ENCODE results near the gene MRM2.

Gene MRM2

GRCh38 chr7:2231992-2232765 is 9.8 kb downstream of the MRM2 start:
- DNase-seq (ENCODE audit: low spot score in 2 of 2) (peak in 1 of 2 donors; percentile 22), ATAC-seq (replicated peaks; ENCODE audit: extremely low read depth, poor library complexity, severe bottlenecking) (peak; percentile 47)
- peak overlapping the region; percentile 68 for H3K27ac Mint-ChIP-seq (ENCODE audit: low read depth)
- peaks cover 16% of the 10 kb centered on the region for H3K36me3 Mint-ChIP-seq (ENCODE audit: insufficient read depth)
- peak overlapping the region; percentile 90 for H3K4me3 Mint-ChIP-seq
- peaks cover 34% of the 10 kb centered on the region for H3K4me1 Mint-ChIP-seq
- no peaks in the 10 kb centered on the region for H3K9me3 Mint-ChIP-seq
- no peaks in the 10 kb centered on the region for H3K27me3 Mint-ChIP-seq

DNA sequence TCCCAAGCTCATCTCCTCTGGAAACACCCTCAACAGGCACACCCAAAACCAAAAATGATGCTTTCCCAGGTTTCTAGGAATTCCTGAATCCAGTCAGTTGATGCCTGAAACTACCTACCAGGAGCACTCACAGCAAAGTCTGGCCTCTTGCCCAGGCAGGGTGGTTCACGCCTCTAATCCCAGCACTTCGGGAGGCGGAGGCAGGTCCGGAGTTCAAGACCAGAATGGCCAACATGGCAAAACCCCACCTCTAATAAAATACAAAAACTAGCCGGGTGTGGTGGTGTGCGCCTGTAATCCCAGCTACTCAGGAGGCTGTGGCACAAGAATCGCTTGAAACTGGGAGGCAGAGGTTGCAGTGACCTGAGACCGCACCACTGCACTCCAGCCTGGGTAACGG is 11.1 kb downstream of the MRM2 start:
- H3K27ac Mint-ChIP-seq (ENCODE audit: low read depth) = no peak overlapping the region
- H3K4me3 Mint-ChIP-seq = peak overlapping the region; percentile 38
- H3K4me1 Mint-ChIP-seq = peaks cover 35% of the 10 kb centered on the region

DNA sequence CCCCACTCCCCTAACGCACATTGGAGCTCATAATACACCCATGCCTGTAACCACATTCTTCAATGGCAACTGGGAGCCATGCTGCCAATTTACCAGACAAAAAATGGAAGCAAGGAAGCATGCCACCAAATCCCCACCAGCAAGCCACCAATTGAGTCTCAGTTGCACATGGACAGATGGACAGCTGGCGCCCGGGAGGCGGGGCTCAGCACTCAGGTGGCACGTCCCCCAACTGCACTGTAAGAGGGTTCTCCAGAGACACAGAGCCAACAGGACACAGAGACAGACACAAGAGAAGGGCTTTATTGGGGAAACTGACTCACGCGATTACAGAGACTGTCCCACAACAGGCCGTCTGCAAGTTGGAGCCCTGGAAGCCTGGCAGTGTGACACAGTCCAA is 11.8 kb downstream of the MRM2 start:
- Mint-ChIP-seq H3K9me3 (no peaks in the 10 kb centered on the region), H3K36me3 (ENCODE audit: insufficient read depth) (peaks cover 20% of the 10 kb centered on the region), H3K27ac (ENCODE audit: low read depth) (no peak overlapping the region), H3K4me1 (peaks cover 37% of the 10 kb centered on the region), H3K4me3 (peak overlapping the region; percentile 11), H3K27me3 (no peaks in the 10 kb centered on the region)
- DNase-seq (ENCODE audit: low spot score in 2 of 2) = no peak
- ATAC-seq (replicated peaks; ENCODE audit: extremely low read depth, poor library complexity, severe bottlenecking) = no peak

More for the DNA sequence above, 11.1 kb downstream of the MRM2 start:
- DNase-seq (ENCODE audit: low spot score in 2 of 2) = no peak
- Mint-ChIP-seq H3K36me3 (ENCODE audit: insufficient read depth) (peaks cover 20% of the 10 kb centered on the region), H3K9me3 (no peaks in the 10 kb centered on the region), H3K27me3 (no peaks in the 10 kb centered on the region)
- no peak for ATAC-seq (replicated peaks; ENCODE audit: extremely low read depth, poor library complexity, severe bottlenecking)

- Mint-ChIP-seq H3K36me3 (ENCODE audit: insufficient read depth) (peaks cover 20% of the 10 kb centered on the region), H3K4me1 (peaks cover 37% of the 10 kb centered on the region), H3K27ac (ENCODE audit: low read depth) (no peak overlapping the region), H3K9me3 (no peaks in the 10 kb centered on the region), H3K4me3 (no peak overlapping the region), H3K27me3 (no peaks in the 10 kb centered on the region)
- DNase-seq (ENCODE audit: low spot score in 2 of 2) (no peak), ATAC-seq (replicated peaks; ENCODE audit: extremely low read depth, poor library complexity, severe bottlenecking) (no peak)
These were observed 12.5 kb downstream of the MRM2 start for GRCh38 chr7:2229467-2229866.

- peaks cover 37% of the 10 kb centered on the region for H3K4me1 Mint-ChIP-seq
- peaks cover 23% of the 10 kb centered on the region for H3K36me3 Mint-ChIP-seq (ENCODE audit: insufficient read depth)
- ATAC-seq (replicated peaks; ENCODE audit: extremely low read depth, poor library complexity, severe bottlenecking) (no peak), DNase-seq (ENCODE audit: low spot score in 2 of 2) (no peak)
- H3K9me3 Mint-ChIP-seq = no peaks in the 10 kb centered on the region
- no peak overlapping the region for H3K27ac Mint-ChIP-seq (ENCODE audit: low read depth)
- H3K27me3 Mint-ChIP-seq = no peaks in the 10 kb centered on the region
- H3K4me3 Mint-ChIP-seq = no peak overlapping the region
These were observed 13.1 kb downstream of the MRM2 start for GRCh38 chr7:2228921-2229320.

- Mint-ChIP-seq H3K4me1 (peaks cover 30% of the 10 kb centered on the region), H3K27me3 (no peaks in the 10 kb centered on the region), H3K9me3 (no peaks in the 10 kb centered on the region), H3K36me3 (ENCODE audit: insufficient read depth) (peaks cover 19% of the 10 kb centered on the region), H3K4me3 (no peak overlapping the region), H3K27ac (ENCODE audit: low read depth) (peak overlapping the region; percentile 53)
- DNase-seq (ENCODE audit: low spot score in 2 of 2) (no peak), ATAC-seq (replicated peaks; ENCODE audit: extremely low read depth, poor library complexity, severe bottlenecking) (no peak)
These were observed 14.3 kb downstream of the MRM2 start for GRCh38 chr7:2227699-2228098.

- no peaks in the 10 kb centered on the region for H3K9me3 Mint-ChIP-seq
- no peak for ATAC-seq (replicated peaks; ENCODE audit: extremely low read depth, poor library complexity, severe bottlenecking)
- no peak overlapping the region for H3K27ac Mint-ChIP-seq (ENCODE audit: low read depth)
- peaks cover 23% of the 10 kb centered on the region for H3K4me1 Mint-ChIP-seq
- no peak for DNase-seq (ENCODE audit: low spot score in 2 of 2)
- no peaks in the 10 kb centered on the region for H3K27me3 Mint-ChIP-seq
- H3K4me3 Mint-ChIP-seq = no peak overlapping the region
- H3K36me3 Mint-ChIP-seq (ENCODE audit: insufficient read depth) = peaks cover 18% of the 10 kb centered on the region
These were observed 16.2 kb downstream of the MRM2 start for GRCh38 chr7:2225830-2226229.

DNA sequence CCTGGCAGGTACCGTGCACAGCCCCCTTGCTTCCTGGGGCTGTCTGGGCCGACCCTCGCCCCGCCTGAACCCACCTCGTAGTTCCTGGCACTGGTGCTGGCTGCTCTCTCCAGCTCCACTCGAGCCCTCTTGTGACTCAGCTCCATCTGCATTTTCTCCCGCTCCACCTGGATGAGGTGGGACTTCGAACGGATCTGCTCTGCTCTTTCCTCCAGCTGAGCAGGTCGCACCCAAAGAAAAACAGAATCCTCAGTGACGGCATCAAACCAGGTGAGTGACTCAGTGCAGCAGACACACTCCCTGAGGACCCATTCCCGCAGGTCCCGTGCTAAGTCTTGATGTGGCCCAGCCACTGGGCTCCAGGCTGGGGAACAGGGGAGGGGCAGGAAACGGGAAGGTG is 16.7 kb downstream of the MRM2 start:
- Mint-ChIP-seq H3K27me3 (no peaks in the 10 kb centered on the region), H3K9me3 (no peaks in the 10 kb centered on the region), H3K4me3 (no peak overlapping the region), H3K4me1 (peaks cover 21% of the 10 kb centered on the region), H3K27ac (ENCODE audit: low read depth) (no peak overlapping the region), H3K36me3 (ENCODE audit: insufficient read depth) (peaks cover 18% of the 10 kb centered on the region)
- DNase-seq (ENCODE audit: low spot score in 2 of 2) = no peak
- ATAC-seq (replicated peaks; ENCODE audit: extremely low read depth, poor library complexity, severe bottlenecking) = no peak

DNA sequence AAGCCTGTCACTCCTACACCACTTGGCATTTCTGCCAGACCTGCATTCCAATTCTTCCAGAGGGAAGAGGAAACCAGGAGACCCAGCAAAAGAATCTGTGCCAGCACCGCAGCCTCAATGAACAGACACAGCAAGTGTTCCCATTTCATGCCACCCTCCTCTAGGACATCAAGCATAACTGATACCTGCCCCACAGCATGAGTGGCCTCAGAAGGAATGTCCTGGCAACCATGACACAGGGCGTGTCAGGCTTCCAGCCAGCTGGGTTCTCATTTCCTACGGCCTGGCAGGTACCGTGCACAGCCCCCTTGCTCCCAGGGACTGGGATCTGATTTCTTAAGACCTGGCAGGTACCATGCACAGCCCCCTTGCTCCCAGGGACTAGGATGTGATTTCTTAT is 17.1 kb downstream of the MRM2 start:
- no peaks in the 10 kb centered on the region for H3K27me3 Mint-ChIP-seq
- H3K4me3 Mint-ChIP-seq = no peak overlapping the region
- no peaks in the 10 kb centered on the region for H3K9me3 Mint-ChIP-seq
- ATAC-seq (replicated peaks; ENCODE audit: extremely low read depth, poor library complexity, severe bottlenecking) (no peak), DNase-seq (ENCODE audit: low spot score in 2 of 2) (no peak)
- peaks cover 18% of the 10 kb centered on the region for H3K36me3 Mint-ChIP-seq (ENCODE audit: insufficient read depth)
- H3K27ac Mint-ChIP-seq (ENCODE audit: low read depth) = no peak overlapping the region
- H3K4me1 Mint-ChIP-seq = peaks cover 19% of the 10 kb centered on the region

DNA sequence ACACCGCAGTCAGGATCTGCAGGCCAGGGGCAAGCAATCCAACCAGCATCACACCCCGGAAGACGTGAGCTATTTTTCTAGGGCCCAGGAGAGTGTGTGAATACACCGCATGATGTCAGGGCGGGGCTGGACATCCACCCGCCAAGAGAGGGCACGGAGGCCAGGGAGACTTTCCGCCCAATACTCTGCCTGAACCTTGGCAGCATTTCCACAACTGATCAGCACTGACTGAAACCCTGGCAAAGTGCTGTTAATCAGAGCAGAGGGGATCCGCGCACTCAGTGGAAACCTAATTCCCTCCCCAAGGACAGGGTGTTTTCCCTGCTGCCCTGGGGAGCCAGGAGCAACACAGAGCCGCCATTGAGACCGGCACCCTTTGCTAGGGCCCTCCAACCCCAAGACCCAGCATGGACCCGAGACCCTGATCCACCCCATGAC is 17.5 kb downstream of the MRM2 start:
- H3K4me3 Mint-ChIP-seq = no peak overlapping the region
- DNase-seq (ENCODE audit: low spot score in 2 of 2) (no peak), ATAC-seq (replicated peaks; ENCODE audit: extremely low read depth, poor library complexity, severe bottlenecking) (no peak)
- peaks cover 16% of the 10 kb centered on the region for H3K36me3 Mint-ChIP-seq (ENCODE audit: insufficient read depth)
- no peaks in the 10 kb centered on the region for H3K9me3 Mint-ChIP-seq
- H3K27ac Mint-ChIP-seq (ENCODE audit: low read depth) = no peak overlapping the region
- H3K4me1 Mint-ChIP-seq = peaks cover 18% of the 10 kb centered on the region
- H3K27me3 Mint-ChIP-seq = no peaks in the 10 kb centered on the region

- Mint-ChIP-seq H3K27ac (ENCODE audit: low read depth) (no peak overlapping the region), H3K4me1 (peaks cover 10% of the 10 kb centered on the region), H3K4me3 (no peak overlapping the region), H3K36me3 (ENCODE audit: insufficient read depth) (peaks cover 15% of the 10 kb centered on the region), H3K27me3 (no peaks in the 10 kb centered on the region), H3K9me3 (no peaks in the 10 kb centered on the region)
- DNase-seq (ENCODE audit: low spot score in 2 of 2) (no peak), ATAC-seq (replicated peaks; ENCODE audit: extremely low read depth, poor library complexity, severe bottlenecking) (no peak)
These were observed 18.7 kb downstream of the MRM2 start for GRCh38 chr7:2223321-2223720.

DNA sequence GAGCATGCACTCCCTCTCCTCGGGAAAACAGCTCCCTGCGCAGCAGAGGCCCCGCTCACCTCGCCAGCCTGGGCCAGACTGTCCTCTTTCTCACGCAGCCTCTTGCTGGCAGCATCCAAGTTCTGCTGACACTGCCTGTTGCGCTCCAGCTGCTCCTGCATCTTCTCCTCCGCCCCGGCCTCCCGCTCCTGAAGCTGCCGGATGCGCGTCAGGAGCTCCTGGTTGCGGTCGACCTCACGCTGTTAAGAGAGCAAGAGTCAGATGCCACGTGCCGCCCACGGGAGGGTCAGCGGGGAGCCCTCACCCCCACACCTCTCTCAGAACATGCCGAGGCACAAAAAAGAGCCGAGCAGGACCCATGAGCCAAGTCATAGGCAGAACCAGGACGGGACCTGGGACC is 19.5 kb downstream of the MRM2 start:
- Mint-ChIP-seq H3K9me3 (no peaks in the 10 kb centered on the region), H3K27ac (ENCODE audit: low read depth) (no peak overlapping the region), H3K36me3 (ENCODE audit: insufficient read depth) (peaks cover 14% of the 10 kb centered on the region), H3K4me3 (no peak overlapping the region), H3K4me1 (peaks cover 10% of the 10 kb centered on the region), H3K27me3 (no peaks in the 10 kb centered on the region)
- DNase-seq (ENCODE audit: low spot score in 2 of 2) = no peak
- no peak for ATAC-seq (replicated peaks; ENCODE audit: extremely low read depth, poor library complexity, severe bottlenecking)

DNA sequence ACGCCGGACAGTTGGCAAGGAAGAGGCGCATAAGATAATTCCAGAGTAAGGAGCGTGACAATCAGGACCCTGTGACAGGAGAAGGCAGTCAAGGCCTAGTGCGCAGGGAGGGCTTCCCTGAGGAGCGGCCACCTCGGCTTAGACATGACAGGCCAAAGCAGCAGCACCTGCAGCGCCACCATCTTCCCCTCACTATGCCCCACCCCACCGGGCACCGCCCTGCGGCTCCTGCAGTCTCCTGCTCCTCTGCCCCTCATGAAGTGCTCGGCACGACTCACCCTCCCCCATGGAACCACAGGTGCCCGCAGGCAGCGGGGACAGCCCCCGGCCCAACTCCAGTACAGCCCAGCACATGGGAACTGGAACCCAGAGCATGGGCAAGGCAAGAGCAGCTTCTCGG is 21.1 kb downstream of the MRM2 start:
- DNase-seq (ENCODE audit: low spot score in 2 of 2) = no peak
- peaks cover 9% of the 10 kb centered on the region for H3K4me1 Mint-ChIP-seq
- H3K27ac Mint-ChIP-seq (ENCODE audit: low read depth) = no peak overlapping the region
- no peaks in the 10 kb centered on the region for H3K9me3 Mint-ChIP-seq
- no peak for ATAC-seq (replicated peaks; ENCODE audit: extremely low read depth, poor library complexity, severe bottlenecking)
- peaks cover 16% of the 10 kb centered on the region for H3K36me3 Mint-ChIP-seq (ENCODE audit: insufficient read depth)
- H3K27me3 Mint-ChIP-seq = no peaks in the 10 kb centered on the region
- no peak overlapping the region for H3K4me3 Mint-ChIP-seq

Measured in central memory CD8-positive, alpha-beta T cell (primary cell).